Adipocyte (in vitro differentiated cells): ENCODE results near the gene TTC24.

ENCODE experiments used
- DNase-seq: peaks from one replicate; pipeline ENCODE4 v3.0.0-alpha.2; 2015; ENCODE audit warnings: low read depth
- H3K27me3 ChIP-seq: replicated peaks from 2 replicates; pipeline ENCODE4 v1.7.0; 2013; ENCODE audit warnings: mild to moderate bottlenecking, low read length, moderate library complexity; ENCODE audit not compliant: control insufficient read depth, insufficient read depth
- H3K36me3 ChIP-seq: 2 replicates; pipeline ENCODE4 v1.7.0; 2013; ENCODE audit warnings: low read length, mild to moderate bottlenecking, moderate library complexity; ENCODE audit not compliant: control insufficient read depth, insufficient read depth, severe bottlenecking
- H3K4me1 ChIP-seq: 2 replicates; pipeline ENCODE4 v1.7.0; 2013; ENCODE audit warnings: mild to moderate bottlenecking, low read length, moderate library complexity; ENCODE audit not compliant: control insufficient read depth, insufficient read depth
- H3K4me3 ChIP-seq: 2 replicates; pipeline ENCODE4 v1.7.0; 2013; ENCODE audit warnings: mild to moderate bottlenecking, low read length, moderate library complexity
- H3K9ac ChIP-seq: 2 replicates; pipeline ENCODE4 v1.7.0; 2013; ENCODE audit warnings: mild to moderate bottlenecking, low read length, moderate library complexity
- H3K9me3 ChIP-seq: 2 replicates; pipeline ENCODE4 v1.7.0; 2013; ENCODE audit warnings: mild to moderate bottlenecking, low read length, moderate library complexity; ENCODE audit not compliant: control insufficient read depth

Gene TTC24

DNA sequence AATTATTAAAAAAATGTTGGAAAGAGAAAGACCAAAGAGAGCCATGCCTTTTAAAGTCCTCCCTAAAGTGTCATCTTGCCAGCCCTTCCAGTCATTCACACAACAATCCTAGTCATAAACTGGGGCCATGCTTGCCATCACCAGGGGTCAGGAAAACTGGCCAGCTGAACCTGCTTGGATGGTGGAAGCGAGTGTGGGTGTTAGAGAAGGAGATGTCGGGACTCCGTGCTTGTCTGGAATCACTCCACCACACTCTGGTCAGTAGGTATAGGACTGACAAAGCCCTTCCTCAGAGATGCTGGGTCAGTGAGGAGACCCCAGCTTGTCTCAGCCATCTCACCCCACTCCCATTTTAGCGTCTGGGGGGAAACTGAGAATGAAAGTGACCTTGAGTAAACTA is 36.4 kb downstream of the TTC24 start:
- Histone ChIP-seq H3K4me1 (peaks cover 7% of the 10 kb centered on the region), H3K27me3 (peaks cover 36% of the 10 kb centered on the region), H3K9me3 (no peaks in the 10 kb centered on the region)

DNA sequence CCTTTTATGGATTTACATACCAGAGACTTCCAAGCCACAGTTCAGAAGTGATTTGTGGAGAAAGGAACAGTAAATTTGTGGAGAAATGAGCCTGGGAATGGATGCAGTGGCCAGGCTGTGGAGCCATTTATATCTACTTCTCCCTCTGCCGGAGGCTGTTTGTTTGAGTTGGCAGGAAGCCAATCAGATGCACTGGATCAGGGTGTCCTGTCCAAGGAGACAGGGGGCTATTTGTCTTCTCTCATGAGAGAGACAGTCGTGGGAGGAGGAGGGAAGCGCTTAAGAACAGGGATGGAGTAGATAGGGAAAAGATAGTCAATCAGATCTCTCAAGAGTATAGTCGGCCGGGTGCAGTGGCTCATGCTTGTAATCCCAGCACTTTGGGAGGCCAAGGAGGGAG is 36.9 kb downstream of the TTC24 start:
- H3K4me3 ChIP-seq, result no peak overlapping the region
- peaks cover 7% of the 10 kb centered on the region for H3K4me1 ChIP-seq
- DNase-seq, result peak; percentile 45
- H3K9ac ChIP-seq, result no peak overlapping the region
- H3K9me3 ChIP-seq, result no peaks in the 10 kb centered on the region
- H3K36me3 ChIP-seq, result no peaks in the 10 kb centered on the region
- peaks cover 40% of the 10 kb centered on the region for H3K27me3 ChIP-seq

More for the DNA sequence above, 36.4 kb downstream of the TTC24 start:
- DNase-seq, result no peak
- no peak overlapping the region for H3K9ac ChIP-seq
- H3K4me3 ChIP-seq, result no peak overlapping the region
- no peaks in the 10 kb centered on the region for H3K36me3 ChIP-seq

DNA sequence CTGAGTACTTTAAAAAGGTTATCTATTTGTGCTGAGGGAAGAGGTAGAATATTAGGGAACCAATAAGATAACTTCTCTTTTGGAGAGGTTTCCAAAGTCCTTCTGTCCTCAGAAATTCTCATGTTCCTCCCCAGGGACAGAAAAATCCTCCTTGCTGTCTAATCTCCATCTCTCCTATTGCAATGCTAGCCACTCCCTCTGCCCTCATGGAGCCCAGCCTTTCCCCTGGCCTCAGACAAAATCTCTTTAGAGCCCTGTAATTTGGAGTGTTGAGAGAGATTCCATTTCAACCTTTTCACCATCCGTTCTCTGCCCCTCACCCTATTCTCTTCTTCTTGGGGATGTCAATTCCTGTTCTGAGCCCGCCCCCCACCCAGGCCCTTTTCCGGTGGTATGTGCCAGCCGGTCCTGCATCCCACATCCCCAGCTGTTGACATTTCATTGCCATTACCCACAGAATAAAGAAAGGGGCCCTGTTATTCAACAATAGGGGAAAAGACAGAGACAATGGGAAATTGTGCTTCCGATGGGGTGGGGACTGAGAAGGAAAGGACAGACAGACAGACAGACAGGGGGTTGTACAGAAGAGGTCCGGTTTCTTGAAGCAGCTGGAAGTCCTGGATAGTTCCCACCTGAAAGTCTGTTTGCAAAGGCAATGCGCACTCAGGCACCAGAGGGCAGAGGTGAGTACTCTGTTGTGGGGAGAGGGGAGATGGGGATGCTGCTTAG is 39.5 kb downstream of the TTC24 start, which contains the start of gene HAPLN2:
Gene HAPLN2, plus strand, starts transcription at position 563 of the 729 bp plus-strand sequence. CDS start 4,076 bp downstream, outside the sequence.
- no peak within 1 kb of the TSS for H3K4me3 ChIP-seq
- H3K9me3 ChIP-seq, result no peaks in the 10 kb centered on the region
- peaks cover 41% of the 10 kb centered on the region for H3K27me3 ChIP-seq
- H3K4me1 ChIP-seq, result peaks cover 7% of the 10 kb centered on the region
- no peak within 1 kb of the TSS for H3K9ac ChIP-seq
- peak; percentile 29 for DNase-seq
- H3K36me3 ChIP-seq, result no peaks in the 10 kb centered on the region

DNA sequence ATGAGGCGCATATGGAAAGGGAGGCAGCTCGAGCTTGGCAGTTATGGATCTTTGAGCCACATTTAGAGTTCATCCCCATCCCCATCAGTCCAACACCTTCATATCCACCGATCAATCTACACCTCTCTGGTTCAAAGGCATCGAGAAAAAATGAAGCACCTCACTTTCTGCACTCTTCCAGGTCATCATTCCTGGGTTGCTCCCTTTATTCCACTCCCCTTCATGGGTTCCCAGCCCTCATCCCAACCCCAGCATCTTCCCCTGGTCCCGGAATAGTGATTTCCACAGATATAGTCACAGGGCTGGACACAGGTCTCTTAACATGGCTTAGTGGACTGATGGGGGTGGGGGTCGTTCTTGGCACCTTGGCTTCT is 40.0 kb downstream of the TTC24 start:
- peaks cover 41% of the 10 kb centered on the region for H3K27me3 ChIP-seq
- no peaks in the 10 kb centered on the region for H3K36me3 ChIP-seq
- no peak overlapping the region for H3K4me3 ChIP-seq
- H3K4me1 ChIP-seq, result peaks cover 7% of the 10 kb centered on the region
- no peak overlapping the region for H3K9ac ChIP-seq
- no peak for DNase-seq
- H3K9me3 ChIP-seq, result no peaks in the 10 kb centered on the region

DNA sequence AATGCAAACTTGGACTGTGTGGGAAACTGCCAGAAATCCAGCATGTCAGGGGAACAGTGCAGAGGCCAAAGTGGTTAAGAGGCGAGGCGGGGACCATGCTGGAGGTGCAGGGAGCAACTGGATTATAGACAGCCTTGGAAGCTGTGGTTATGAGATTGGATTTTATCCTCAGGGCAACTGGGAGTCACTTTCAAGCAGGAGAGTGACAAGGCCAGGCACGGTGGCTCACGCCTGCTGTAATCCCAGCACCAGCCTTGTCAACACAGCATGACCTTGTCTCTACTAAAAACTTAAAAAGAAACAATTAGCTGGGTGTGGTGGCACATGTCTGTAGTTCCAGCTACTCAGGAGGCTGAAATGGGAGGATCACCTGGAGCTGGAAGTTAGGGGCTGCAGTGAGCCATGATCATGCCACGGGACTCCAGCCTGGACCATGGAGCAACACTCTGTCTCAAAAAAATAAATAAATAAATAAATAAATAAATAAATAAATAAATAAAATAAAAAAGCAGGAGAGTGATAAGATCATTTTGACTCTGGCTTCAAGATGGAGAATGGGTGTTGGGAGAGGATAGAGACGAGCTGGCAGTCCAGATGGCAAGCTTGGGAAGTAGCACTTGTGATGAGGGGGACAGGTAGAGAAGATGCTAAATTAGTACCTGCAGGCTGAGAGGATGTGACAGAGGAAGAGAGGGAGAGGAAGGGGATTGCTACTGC is 43.2 kb downstream of the TTC24 start:
- no peak for DNase-seq
- Histone ChIP-seq H3K4me3 (no peak overlapping the region), H3K9ac (no peak overlapping the region), H3K9me3 (no peaks in the 10 kb centered on the region), H3K4me1 (peaks cover 3% of the 10 kb centered on the region), H3K27me3 (peaks cover 64% of the 10 kb centered on the region), H3K36me3 (no peaks in the 10 kb centered on the region)

DNA sequence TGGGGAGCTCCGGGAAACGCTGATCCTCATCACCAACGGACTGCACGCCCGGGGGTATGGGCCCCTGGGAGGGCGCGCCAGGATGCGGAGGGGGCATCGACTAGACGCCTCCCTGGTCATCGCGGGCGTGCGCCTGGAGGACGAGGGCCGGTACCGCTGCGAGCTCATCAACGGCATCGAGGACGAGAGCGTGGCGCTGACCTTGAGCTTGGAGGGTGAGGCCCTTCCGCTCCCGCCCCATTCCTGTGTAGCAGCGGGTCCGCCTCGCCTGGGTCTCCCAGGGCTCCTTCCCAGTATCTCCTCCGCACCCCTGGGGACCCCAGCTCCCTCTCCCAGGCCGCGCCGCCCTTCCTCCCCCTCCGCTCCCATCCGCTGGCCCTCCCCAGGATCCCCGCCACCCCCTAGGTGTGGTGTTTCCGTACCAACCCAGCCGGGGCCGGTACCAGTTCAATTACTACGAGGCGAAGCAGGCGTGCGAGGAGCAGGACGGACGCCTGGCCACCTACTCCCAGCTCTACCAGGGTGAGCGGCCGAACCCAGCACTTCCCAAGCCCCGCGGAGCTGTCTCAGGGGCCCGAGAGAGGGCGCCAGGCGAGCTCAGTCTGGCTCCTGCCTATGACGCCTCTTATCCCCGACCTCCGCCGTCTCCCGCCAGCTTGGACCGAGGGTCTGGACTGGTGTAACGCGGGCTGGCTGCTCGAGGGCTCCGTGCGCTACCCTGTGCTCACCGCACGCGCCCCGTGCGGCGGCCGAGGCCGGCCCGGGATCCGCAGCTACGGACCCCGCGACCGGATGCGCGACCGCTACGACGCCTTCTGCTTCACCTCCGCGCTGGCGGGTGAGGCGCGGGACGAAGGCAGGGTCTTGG is 44.7 kb downstream of the TTC24 start:
- peaks cover 65% of the 10 kb centered on the region for H3K27me3 ChIP-seq
- no peaks in the 10 kb centered on the region for H3K36me3 ChIP-seq
- peak overlapping the region; percentile 50 for H3K4me3 ChIP-seq
- H3K9me3 ChIP-seq, result no peaks in the 10 kb centered on the region
- peaks cover 3% of the 10 kb centered on the region for H3K4me1 ChIP-seq
- DNase-seq, result peak; percentile 72
- H3K9ac ChIP-seq, result no peak overlapping the region

DNA sequence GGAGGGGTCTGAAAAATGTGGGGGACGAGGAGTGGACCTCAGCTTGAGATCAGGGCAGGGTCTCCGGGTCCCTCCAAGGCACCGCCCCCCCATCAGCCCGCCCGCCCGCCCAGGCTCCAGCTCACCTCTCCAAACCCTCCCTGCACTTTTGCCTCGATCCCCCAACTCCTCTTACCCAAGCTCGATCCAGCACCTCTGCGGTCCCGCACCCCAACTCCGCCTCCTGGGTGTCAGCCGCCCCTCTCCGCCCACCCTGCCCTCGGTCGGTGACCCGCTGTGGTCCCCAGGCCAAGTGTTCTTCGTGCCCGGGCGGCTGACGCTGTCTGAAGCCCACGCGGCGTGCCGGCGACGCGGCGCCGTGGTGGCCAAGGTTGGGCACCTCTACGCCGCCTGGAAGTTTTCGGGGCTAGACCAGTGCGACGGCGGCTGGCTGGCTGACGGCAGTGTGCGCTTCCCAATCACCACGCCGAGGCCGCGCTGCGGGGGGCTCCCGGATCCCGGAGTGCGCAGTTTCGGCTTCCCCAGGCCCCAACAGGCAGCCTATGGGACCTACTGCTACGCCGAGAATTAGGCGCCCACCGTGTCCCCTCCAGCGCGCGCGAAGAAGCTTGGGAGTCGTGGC is 45.4 kb downstream of the TTC24 start:
- peaks cover 3% of the 10 kb centered on the region for H3K4me1 ChIP-seq
- no peak overlapping the region for H3K9ac ChIP-seq
- no peaks in the 10 kb centered on the region for H3K36me3 ChIP-seq
- no peaks in the 10 kb centered on the region for H3K9me3 ChIP-seq
- DNase-seq, result no peak
- H3K4me3 ChIP-seq, result no peak overlapping the region
- H3K27me3 ChIP-seq, result peaks cover 64% of the 10 kb centered on the region

DNA sequence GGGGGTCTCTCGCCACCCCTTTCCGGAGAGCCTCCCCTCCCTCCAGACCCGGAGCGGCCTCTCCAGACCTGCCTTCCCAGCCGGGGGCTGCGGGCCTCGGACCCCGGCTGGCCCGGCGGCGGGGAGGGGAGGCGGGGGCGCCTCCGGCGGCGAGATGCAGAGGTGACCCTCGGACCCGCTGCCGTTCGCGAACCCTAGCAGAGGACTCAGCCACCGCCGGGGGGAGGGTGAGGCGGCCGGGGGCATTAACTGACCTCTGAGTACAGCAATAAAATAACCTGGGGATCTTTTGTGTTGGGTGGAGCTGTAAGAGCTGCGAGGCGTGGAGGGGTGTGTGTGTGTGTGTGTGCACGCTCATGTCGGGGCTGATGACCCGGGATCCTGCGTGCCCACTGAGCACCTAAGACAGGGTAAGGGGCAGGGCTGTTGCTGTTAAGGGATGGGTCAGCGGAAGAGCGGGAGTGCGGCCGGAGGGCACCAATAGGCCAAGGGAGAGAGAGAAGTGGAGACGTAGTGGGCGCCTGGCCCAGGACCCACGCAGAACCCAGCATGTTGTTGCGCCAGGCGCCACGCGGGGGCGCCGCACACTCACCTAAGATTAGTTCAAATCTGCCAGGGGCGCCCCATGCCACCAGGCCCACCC is 46.0 kb downstream of the TTC24 start:
- Histone ChIP-seq H3K4me3 (no peak overlapping the region), H3K9me3 (no peaks in the 10 kb centered on the region), H3K27me3 (peaks cover 62% of the 10 kb centered on the region), H3K9ac (no peak overlapping the region), H3K4me1 (peaks cover 3% of the 10 kb centered on the region), H3K36me3 (no peaks in the 10 kb centered on the region)
- DNase-seq, result peak; percentile 80

DNA sequence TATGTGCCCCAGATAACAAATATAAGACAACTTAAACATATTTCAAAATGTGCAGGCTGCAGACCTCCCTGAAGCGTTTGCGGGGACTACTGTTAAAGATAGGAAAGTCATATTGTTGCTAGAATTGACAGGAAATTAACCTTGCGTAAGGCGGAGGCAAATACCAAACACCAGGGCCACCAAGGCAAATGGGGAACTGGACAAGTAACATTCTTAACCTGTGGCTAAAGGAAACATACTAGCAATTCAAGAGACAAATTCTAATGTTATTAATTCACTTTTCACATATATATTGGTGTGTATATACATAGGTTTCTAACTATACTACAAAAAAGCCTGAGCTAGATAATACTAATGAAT is 46.5 kb downstream of the TTC24 start:
- Histone ChIP-seq H3K9ac (no peak overlapping the region), H3K4me3 (no peak overlapping the region), H3K9me3 (no peaks in the 10 kb centered on the region), H3K36me3 (no peaks in the 10 kb centered on the region), H3K4me1 (peaks cover 3% of the 10 kb centered on the region), H3K27me3 (peaks cover 63% of the 10 kb centered on the region)
- no peak for DNase-seq

DNA sequence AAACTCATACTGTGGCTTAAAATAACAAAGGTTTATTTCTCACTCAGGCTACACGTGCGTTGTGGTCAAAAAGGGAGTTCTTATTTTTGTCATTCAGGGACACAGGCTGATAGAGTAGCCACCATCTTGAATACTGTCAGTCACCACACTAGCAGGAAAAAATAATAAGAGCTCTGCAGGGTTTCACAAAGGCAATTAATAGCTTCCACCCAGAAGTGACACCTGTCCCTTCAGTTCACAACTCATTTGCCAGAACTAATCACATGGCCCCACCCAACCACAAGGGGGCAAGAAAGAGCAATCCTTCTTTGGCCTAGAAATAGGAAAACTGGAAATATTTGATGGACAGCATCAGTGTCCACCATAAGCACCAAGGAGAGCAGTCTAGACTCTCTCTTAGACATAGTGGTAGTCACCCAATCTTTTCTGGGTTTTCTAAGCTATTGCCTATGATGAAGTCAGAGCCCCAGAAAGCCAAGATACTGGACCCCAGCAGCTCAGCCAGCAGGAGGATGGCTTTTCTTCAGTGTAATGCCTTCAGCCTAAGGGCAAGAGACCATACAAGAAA is 47.9 kb downstream of the TTC24 start:
- Histone ChIP-seq H3K36me3 (no peaks in the 10 kb centered on the region), H3K27me3 (peaks cover 64% of the 10 kb centered on the region)
- peak; percentile 63 for DNase-seq

More for the DNA sequence above, 47.9 kb downstream of the TTC24 start:
- Histone ChIP-seq H3K9me3 (no peaks in the 10 kb centered on the region), H3K9ac (no peak overlapping the region), H3K4me1 (peaks cover 3% of the 10 kb centered on the region), H3K4me3 (no peak overlapping the region)
